Prostate gland (tissue), 2 donors: ENCODE data around the gene CAVIN4.

Experiments
- CTCF ChIP-seq, 4 experiments: fragments of 200-600 bp in 2 of 4; fragments of 450-650 bp in 2 of 4; sonication (generic) in 2 of 4; IDR thresholded peaks; 1 replicate in 3 of 4; 2 replicates in 1 of 4; pipeline ENCODE4 v1.5.1; 2016 to 2019; ENCODE audit warnings: antibody characterized with exemption in 4 of 4, mild to moderate bottlenecking in 2 of 4, moderate library complexity in 2 of 4
- POLR2AphosphoS5 ChIP-seq: sonication (generic); formaldehyde crosslinking; IDR thresholded peaks from one replicate; pipeline ENCODE4 v1.6.1; 2017; ENCODE audit warnings: antibody characterized with exemption

- TF ChIP-seq CTCF (IDR thresholded peaks at IDR 0.05) = no peak
- no peak for TF ChIP-seq POLR2AphosphoS5
Observed at GRCh38 chr9:100578610-100579009, 731 bp downstream of the CAVIN4 start.
